Limb (tissue), 2 donors: ENCODE measurements around the gene TRIP13.
"Not testable (repeated sequence)": the region's sequence is repeated elsewhere in the genome, so short reads cannot be mapped to it uniquely, and the experiment has no call there.

ENCODE experiments used
- DNase-seq, 2 donors: peaks; one replicate each; pipeline ENCODE4 v3.0.0-alpha.2; 2016; ENCODE audit errors: extremely low spot score in 2 of 2

Gene TRIP13

DNA sequence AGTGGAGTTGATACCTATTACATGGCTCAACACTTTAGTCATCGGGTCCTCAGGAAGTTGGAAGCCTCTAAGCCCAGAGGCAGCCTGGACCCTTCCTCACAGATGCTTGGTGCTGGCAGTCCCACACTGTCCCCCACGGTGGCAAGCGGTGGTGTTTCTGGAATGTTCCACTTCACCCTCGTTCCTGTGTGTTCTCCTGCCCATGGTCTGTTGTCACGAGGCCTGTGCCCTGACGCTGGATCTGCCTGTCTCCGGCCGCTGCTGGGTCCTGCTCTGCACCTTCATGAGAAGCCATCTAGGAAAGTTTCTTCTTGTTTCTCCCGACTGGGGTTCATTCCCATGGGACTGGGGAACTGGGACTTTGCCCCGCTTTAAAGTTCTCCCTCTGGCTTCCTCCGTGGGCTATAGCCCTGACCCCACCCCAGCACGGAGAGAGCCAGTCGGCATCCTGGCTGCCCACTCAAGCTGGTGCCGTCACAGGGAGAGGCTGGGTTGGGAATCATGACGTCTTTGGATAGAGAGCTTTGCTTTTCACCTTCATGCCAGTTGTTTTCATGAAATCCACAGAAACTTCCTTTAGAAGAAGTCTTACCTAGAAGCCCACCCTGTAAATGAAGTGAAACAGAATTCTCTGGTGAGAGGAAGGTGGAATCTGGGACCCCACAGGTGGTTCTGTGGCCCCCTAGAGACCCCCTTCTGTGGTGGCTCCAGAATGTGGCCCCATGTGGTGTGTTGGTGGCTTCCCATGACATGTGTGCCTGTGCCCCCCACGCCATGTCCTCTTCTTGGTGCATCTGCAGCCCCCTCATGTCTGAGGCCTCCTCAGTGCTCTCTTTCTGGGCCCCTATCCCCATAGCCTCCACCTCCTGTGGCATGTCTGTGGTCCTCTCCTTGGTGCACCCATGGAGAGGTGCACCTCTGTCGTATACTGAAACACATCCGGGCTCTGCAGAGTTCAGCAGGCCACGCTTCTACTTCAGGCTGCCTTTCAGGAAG is 43.8 kb downstream of the TRIP13 start:
- no peak for DNase-seq

DNA sequence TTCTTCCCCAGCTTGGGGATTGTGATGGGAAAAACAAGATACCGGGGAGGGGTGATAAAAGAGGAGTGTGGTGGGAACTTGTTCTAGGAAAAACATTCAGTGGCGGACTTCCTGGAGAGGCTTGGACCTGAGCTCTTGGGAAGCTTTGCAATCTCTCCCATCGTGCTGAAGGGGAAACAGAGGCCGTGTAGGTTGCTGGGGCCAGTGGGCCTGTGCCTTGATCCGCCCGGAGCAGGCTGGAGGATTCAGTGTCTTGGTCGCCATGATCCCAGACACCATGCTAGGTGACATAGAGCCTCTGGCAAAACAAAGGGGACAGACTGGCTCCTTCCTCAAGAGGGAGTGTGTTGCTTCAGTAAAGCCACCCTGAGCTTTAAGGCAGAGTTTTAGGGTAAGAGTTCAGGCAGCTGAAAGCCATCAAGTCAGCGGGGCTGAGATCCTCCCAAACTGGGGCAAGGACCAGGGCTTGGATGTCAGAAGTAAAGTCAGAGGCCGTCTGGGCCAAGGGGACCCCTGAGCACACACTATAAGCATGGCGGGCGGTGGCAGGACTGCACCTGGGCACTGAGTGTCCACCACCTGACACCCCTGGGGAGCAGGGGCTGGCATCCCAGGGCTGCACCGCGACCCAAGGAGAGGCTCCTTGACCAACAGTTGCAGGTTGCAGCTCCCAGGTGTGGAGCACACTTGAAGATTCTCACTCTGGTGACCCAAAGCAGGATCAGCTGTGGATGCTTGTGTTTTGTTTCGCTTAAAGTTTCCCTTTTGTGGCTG is 44.7 kb downstream of the TRIP13 start:
- no peak for DNase-seq

DNA sequence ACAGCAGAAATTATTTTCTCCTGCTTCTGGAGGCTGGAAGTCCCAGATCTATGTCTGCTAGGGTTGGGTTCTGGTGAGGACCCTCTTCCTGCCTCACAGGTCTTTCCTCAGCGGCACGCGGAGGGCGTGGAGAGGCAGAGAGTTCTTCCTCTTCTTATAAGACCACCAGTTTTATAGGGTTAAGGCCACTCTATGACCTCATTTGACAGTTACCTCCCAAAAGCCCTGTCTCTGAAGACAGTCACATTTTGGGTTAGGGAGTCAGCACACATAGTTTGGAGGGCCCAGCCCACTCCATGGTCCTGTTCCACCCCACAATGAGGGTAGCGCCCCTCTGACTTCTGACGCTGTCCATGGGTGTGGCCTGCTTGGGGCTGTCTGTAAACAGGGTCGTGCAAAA is 46.7 kb downstream of the TRIP13 start:
- no peak for DNase-seq

- DNase-seq: not testable (repeated sequence)
Observed at GRCh38 chr5:940741-941140, 48.1 kb downstream of the TRIP13 start.

GRCh38 chr5:943201-943917 is 50.7 kb downstream of the TRIP13 start:
- DNase-seq: no peak

DNA sequence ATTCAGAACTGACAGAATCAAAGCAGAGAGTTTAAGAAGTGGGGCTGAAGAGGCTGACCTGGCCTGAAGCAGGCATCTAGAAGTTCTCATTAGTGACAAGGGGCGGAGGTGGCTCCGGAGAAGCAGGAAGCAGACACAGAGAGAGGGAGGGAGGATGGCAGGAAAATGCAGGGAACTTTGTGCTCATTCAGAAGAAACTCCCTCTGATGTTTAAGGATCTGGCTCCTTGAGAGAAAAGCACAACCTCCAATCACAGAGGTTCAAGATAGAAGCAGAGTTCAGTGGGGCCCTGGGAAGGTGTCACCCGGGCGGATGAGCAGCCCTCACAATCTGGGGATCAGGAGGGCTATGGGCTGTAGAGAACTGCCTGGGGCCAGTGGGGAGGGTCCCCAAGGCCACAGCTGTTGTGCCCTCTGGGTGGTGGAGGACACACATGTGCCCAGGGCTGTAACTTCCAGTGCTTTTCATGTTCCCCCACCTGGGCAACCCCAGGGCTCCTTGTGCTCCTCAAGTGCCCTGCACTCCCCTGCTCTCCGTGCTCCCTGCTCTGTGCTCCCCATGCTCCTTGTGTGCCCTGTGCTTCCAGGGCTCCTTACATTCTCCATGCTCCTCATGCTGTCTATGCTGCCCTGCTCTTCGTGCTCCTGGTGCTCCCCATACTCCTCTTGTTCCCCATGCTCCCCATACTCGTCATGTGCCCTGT is 51.4 kb downstream of the TRIP13 start:
- peak in 1 of 2 donors; percentile 33 for DNase-seq

DNA sequence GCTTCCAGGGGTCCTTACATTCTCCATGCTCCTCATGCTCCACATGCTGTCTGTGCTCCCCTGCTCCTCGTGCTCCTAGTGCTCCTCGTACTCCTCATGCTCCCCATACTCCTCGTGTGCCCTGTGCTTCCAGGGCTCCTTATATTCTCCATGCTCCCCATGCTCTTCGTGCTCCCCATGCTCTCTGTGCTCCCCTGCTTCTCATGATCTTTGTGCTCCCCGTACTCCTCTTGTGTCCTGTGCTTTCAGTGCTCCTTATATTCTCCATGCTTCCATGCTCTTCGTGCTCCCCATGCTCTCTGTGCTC is 51.9 kb downstream of the TRIP13 start:
- DNase-seq: no peak

- no peak for DNase-seq
Observed at GRCh38 chr5:944992-945685, 52.5 kb downstream of the TRIP13 start.

GRCh38 chr5:945691-946551 is 53.2 kb downstream of the TRIP13 start:
- peak in 1 of 2 donors; percentile 56 for DNase-seq

GRCh38 chr5:946720-947625 is 54.3 kb downstream of the TRIP13 start:
- DNase-seq: no peak

GRCh38 chr5:947626-948471 is 55.2 kb downstream of the TRIP13 start:
- DNase-seq: no peak

- no peak for DNase-seq
Observed at GRCh38 chr5:948472-949274, 56.0 kb downstream of the TRIP13 start.

DNA sequence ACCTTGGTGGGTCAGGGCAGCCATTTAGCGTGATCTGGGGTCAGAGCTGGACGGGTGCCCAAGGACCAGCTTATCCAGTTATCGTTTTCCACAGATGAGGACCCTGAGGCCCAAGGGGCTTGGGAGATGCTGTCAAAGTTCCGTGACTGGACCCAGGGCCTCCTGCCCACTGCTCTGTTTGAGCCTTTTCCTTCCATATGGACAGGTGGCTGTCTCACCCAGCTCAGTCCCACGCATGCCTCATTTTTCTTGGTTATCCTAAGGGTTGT is 56.5 kb downstream of the TRIP13 start:
- no peak for DNase-seq

DNA sequence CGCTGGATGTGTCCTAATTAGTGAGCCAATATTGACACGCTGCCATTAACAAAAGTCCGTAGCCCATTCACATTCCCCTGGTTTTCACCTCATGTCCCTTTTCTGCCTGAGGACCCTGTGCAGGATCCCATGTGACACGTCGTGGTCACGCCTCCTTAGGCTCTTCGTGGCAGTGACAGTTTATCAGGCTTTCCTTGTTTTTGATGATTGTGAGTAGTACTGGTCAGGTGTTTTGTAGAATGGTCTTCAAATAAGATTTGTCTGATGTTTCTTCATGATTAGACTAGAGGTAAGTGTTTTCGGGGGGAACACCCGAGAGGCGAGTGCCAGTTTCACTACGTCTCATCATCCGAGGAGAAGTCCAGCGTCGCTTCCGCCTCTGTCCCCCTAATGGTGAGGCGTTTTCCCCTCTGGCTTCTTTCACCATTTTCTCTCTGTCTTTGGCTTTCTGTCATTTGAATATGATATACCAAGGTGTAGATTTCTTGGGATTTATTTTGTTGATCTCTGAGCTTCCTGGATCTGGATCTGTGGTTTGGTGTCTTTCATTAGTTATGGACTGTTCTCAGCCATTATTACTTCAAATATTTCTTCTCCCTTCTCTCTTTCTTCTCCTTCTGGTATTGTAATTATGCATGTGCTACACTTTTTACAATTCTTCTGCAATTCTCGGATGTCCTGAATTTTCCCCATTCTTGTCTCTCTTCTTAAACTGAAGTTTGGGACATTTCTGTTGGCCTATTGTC is 57.3 kb downstream of the TRIP13 start:
- no peak for DNase-seq

DNA sequence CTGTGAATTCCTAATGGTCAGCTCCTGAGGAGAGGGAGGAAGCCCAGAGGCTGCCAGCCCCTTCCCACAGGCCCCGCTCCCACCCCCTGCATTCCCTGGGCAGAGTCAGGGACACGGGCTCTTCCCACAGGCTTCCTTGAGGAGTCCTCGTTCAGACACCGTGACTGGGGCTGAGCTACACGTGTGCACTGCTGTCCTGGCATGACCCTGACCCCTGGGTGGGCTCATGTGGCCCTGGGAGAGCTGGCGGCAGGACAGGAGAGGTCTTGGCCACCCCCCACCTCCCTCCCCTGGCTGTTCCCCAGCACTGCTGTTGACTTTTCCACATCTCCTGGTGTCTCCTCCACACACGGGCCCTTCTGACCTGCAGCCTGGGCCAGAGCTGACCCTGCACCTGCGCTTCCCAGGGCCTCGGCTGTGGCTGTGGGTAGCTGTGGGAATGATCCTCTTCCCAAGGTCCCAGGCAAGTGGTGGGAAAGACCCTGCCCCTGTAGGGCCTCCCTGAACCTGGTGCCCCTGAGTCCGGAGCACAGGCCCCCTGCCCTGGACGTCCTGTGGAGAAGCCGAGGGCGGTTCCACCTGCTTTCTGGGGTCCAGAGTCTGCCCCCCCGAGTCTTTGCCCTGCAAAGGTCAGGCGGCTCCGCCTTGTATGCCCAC is 59.4 kb downstream of the TRIP13 start:
- DNase-seq: no peak
